RWPE2 (cell line): ENCODE data around the gene RALGAPB.

ENCODE experiments used
- ATAC-seq: fragments of 200-7000 bp; cut with Tn5 transposase; 3 replicates; pipeline ENCODE4 v1.9.1; 2021; ENCODE audit warnings: low read depth
- DNase-seq: peaks from one replicate; pipeline ENCODE4 v3.0.0-alpha.2; 2020; ENCODE audit warnings: low spot score
- H3K27ac ChIP-seq: fragments of 450-650 bp; 2 replicates; pipeline ENCODE4 v1.5.1; 2017; ENCODE audit warnings: mild to moderate bottlenecking; ENCODE audit not compliant: poor library complexity, severe bottlenecking
- H3K27me3 ChIP-seq: fragments of 250-450 bp; sonication (Bioruptor Pico); 2 replicates; pipeline ENCODE4 v1.5.1; 2021; ENCODE audit warnings: mild to moderate bottlenecking, moderate library complexity; ENCODE audit not compliant: insufficient read depth, poor library complexity, severe bottlenecking
- H3K36me3 ChIP-seq: fragments of 250-450 bp; sonication (Bioruptor Pico); 2 replicates; pipeline ENCODE4 v1.5.1; 2020; ENCODE audit warnings: low read depth, mild to moderate bottlenecking, moderate library complexity
- H3K4me1 ChIP-seq: fragments of 250-450 bp; sonication (Bioruptor Pico); 2 replicates; pipeline ENCODE4 v1.5.1; 2021; ENCODE audit warnings: mild to moderate bottlenecking, moderate library complexity; ENCODE audit not compliant: insufficient read depth, poor library complexity, severe bottlenecking
- H3K4me3 ChIP-seq: fragments of 250-450 bp; sonication (Bioruptor Pico); 2 replicates; pipeline ENCODE4 v1.5.1; 2021; ENCODE audit warnings: mild to moderate bottlenecking, moderate library complexity; ENCODE audit not compliant: severe bottlenecking
- H3K9me3 ChIP-seq: fragments of 250-450 bp; sonication (Bioruptor Pico); 2 replicates; pipeline ENCODE4 v1.5.1; 2021; ENCODE audit warnings: mild to moderate bottlenecking, moderate library complexity; ENCODE audit not compliant: severe bottlenecking
- CTCF ChIP-seq: fragments of 450-650 bp; IDR thresholded peaks from one replicate; pipeline ENCODE4 v1.5.1; 2017; ENCODE audit warnings: mild to moderate bottlenecking, moderate library complexity; ENCODE audit not compliant: poor library complexity, severe bottlenecking

The RALGAPB gene

DNA sequence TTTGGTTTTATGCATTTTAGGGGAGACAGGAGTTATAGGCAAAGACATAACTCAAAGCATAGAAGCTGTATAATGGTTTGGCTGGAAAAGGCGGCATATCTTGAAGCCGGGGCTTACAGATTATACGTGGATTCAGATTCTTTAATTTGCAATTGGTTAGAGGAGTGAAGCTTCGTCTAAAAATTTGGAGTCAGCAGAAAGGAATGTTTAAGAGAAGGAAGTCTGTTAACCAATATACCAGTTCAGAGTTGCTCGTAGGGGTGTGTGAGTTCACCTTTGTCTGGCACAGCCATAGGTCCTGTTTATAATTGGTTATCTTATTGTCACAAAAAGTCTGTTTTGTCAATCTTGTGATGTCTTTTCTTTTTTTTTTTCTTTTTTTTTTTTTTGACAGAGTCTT, 137.9 kb downstream of the RALGAPB start:
- Histone ChIP-seq H3K36me3 (no peaks in the 10 kb centered on the region), H3K27me3 (no peaks in the 10 kb centered on the region), H3K9me3 (no peaks in the 10 kb centered on the region), H3K4me1 (peaks cover 16% of the 10 kb centered on the region), H3K27ac (peak overlapping the region; percentile 76), H3K4me3 (no peak overlapping the region)
- no peak for DNase-seq
- TF ChIP-seq CTCF = no peak
- peak; percentile 97 for ATAC-seq

DNA sequence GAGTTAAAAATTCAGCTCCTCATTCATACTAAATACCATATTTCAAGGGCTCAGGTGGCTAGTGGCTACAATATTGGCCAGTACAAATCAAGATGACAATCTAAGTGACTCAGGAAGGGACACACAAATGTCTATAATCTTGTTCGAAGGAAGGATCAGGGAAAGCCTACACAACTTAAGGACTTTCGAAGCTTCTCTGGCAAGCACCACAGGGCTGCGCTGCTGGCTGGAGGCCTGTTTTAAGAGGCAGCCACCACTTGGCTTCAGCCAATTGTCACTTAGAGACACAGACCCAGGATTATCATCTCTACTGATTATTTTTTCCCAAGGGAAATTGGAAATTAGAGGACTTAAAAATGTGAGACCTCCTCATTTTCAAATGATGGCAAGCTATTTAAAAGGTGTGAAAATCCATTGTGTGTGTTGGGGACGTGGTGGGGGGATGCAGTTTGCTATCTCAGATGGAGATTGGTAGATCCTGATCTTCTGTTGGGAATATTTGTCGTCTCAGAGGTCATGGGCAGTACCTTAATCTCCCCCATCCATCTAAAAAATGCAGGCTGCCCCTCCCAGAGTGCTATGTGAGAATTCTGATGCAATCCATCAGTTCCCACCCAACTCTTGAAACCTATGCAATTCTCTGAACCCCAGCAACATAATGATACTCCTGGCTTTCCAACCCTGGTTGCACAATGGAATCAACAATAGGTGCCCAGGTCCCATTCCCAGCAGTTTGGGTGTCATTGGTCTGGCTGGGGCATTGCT, 140.3 kb downstream of the RALGAPB start:
- no peak overlapping the region for H3K27ac ChIP-seq
- no peak for TF ChIP-seq CTCF
- H3K27me3 ChIP-seq = no peaks in the 10 kb centered on the region
- ATAC-seq (no peak), DNase-seq (no peak)
- H3K36me3 ChIP-seq = no peaks in the 10 kb centered on the region
- no peaks in the 10 kb centered on the region for H3K9me3 ChIP-seq
- H3K4me3 ChIP-seq = no peak overlapping the region
- peaks cover 28% of the 10 kb centered on the region for H3K4me1 ChIP-seq

- Histone ChIP-seq H3K4me3 (no peak overlapping the region), H3K27ac (no peak overlapping the region), H3K36me3 (no peaks in the 10 kb centered on the region), H3K27me3 (no peaks in the 10 kb centered on the region), H3K4me1 (peaks cover 21% of the 10 kb centered on the region), H3K9me3 (no peaks in the 10 kb centered on the region)
- no peak for DNase-seq
- no peak for TF ChIP-seq CTCF
- no peak for ATAC-seq
Observed at GRCh38 chr20:38615283-38615682, 142.6 kb downstream of the RALGAPB start.

DNA sequence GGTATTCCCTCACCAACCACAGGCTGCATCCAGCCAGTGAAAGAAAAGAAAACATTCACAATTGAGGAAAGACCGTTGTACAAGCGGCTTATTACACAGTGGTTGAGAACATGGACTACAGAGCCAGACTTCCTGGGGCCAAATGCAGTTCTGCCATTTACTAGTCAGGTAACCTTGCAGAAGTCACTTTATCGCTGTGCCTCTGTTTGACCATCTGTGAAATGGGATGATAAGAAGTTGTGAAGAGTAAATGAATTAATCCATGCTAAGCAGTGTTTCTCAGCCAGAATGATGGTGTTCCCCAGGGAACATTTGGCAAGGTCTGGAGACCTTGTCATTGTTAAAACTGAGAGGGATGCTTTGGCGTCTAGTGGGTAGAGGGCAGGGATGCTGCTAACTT, 143.8 kb downstream of the RALGAPB start:
- H3K27me3 ChIP-seq = no peaks in the 10 kb centered on the region
- no peaks in the 10 kb centered on the region for H3K36me3 ChIP-seq
- ATAC-seq = no peak
- H3K9me3 ChIP-seq = no peaks in the 10 kb centered on the region
- no peak for TF ChIP-seq CTCF
- H3K4me1 ChIP-seq = peaks cover 14% of the 10 kb centered on the region
- no peak for DNase-seq
- H3K27ac ChIP-seq = peak overlapping the region; percentile 45
- H3K4me3 ChIP-seq = no peak overlapping the region
